ENCODE results near the gene BAIAP2L1. TPM values are rescaled to one million over a fixed set of nuclear protein-coding genes. Genes with fewer than 3 reads are reported as not detected.
"Not testable (repeated sequence)": the region's sequence is repeated elsewhere in the genome, so short reads cannot be mapped to it uniquely, and the experiment has no call there.

BAIAP2L1 gene
- total RNA-seq, 2 experiments from 2014 or later = 0.89 to 1.0 TPM

- no peaks in the 10 kb centered on the region for H3K36me3 Mint-ChIP-seq (ENCODE audit: low read depth)
- POLR2A ChIA-PET = no interaction called here
- DNase-seq = no peak
- CTCF ChIA-PET = interaction anchor here (5.1 kb wide), 1 partner anchor 424 kb away, joined by 17 read pairs; no protein-coding TSS in a partner anchor
- peaks cover 7% of the 10 kb centered on the region for H3K27me3 Mint-ChIP-seq (ENCODE audit: low read depth)
- H3K4me1 Mint-ChIP-seq (ENCODE audit: low read depth) = no peaks in the 10 kb centered on the region
- no peak overlapping the region for H3K4me3 Mint-ChIP-seq
- no peak overlapping the region for H3K27ac Mint-ChIP-seq
- no peak for ATAC-seq
- no peaks in the 10 kb centered on the region for H3K9me3 Mint-ChIP-seq (ENCODE audit: insufficient read depth)
Observed at GRCh38 chr7:98418271-98418635, 17.4 kb upstream of the BAIAP2L1 start.

- H3K27me3 Mint-ChIP-seq (ENCODE audit: low read depth); POLR2A ChIA-PET; DNase-seq: not testable (repeated sequence)
Observed at GRCh38 chr7:98417604-98418270, 16.8 kb upstream of the BAIAP2L1 start.

GRCh38 chr7:98414205-98414900 lies 13.5 kb upstream of the BAIAP2L1 start:
- no peak for DNase-seq
- no peak overlapping the region for H3K4me3 Mint-ChIP-seq
- no peaks in the 10 kb centered on the region for H3K4me1 Mint-ChIP-seq (ENCODE audit: low read depth)
- ATAC-seq = no peak
- no peak overlapping the region for H3K27ac Mint-ChIP-seq
- ChIA-PET CTCF (no interaction called here), POLR2A (no interaction called here)
- H3K36me3 Mint-ChIP-seq (ENCODE audit: low read depth) = no peaks in the 10 kb centered on the region
- no peaks in the 10 kb centered on the region for H3K9me3 Mint-ChIP-seq (ENCODE audit: insufficient read depth)
- H3K27me3 Mint-ChIP-seq (ENCODE audit: low read depth) = peaks cover 7% of the 10 kb centered on the region

More at GRCh38 chr7:98417604-98418270, 16.8 kb upstream of the BAIAP2L1 start:
- CTCF ChIA-PET = interaction anchor here (1.2 to 5.1 kb wide), 2 partner anchors 424 kb away, joined by 4 to 17 read pairs; no protein-coding TSS in a partner anchor
- H3K4me3 Mint-ChIP-seq; H3K27ac Mint-ChIP-seq; H3K9me3 Mint-ChIP-seq (ENCODE audit: insufficient read depth); H3K4me1 Mint-ChIP-seq (ENCODE audit: low read depth); ATAC-seq; H3K36me3 Mint-ChIP-seq (ENCODE audit: low read depth): not testable (repeated sequence)

- ATAC-seq; H3K4me1 Mint-ChIP-seq (ENCODE audit: low read depth); H3K36me3 Mint-ChIP-seq (ENCODE audit: low read depth); DNase-seq; H3K4me3 Mint-ChIP-seq; CTCF ChIA-PET; H3K9me3 Mint-ChIP-seq (ENCODE audit: insufficient read depth); H3K27me3 Mint-ChIP-seq (ENCODE audit: low read depth); POLR2A ChIA-PET; H3K27ac Mint-ChIP-seq: not testable (repeated sequence)
Observed at GRCh38 chr7:98413655-98414054, 12.8 kb upstream of the BAIAP2L1 start.

- no peaks in the 10 kb centered on the region for H3K4me1 Mint-ChIP-seq (ENCODE audit: low read depth)
- no peak overlapping the region for H3K4me3 Mint-ChIP-seq
- ATAC-seq (no peak), DNase-seq (no peak)
- ChIA-PET POLR2A (no interaction called here), CTCF (interaction anchor here (1.8 kb wide), 1 partner anchor 11 kb away, joined by 6 read pairs; no protein-coding TSS in a partner anchor)
- H3K27ac Mint-ChIP-seq = no peak overlapping the region
- H3K36me3 Mint-ChIP-seq (ENCODE audit: low read depth) = no peaks in the 10 kb centered on the region
- no peaks in the 10 kb centered on the region for H3K9me3 Mint-ChIP-seq (ENCODE audit: insufficient read depth)
- H3K27me3 Mint-ChIP-seq (ENCODE audit: low read depth) = peaks cover 6% of the 10 kb centered on the region
Observed at GRCh38 chr7:98409843-98410242, 9.0 kb upstream of the BAIAP2L1 start.

GRCh38 chr7:98408146-98408545 lies 7.3 kb upstream of the BAIAP2L1 start:
- DNase-seq; H3K27me3 Mint-ChIP-seq (ENCODE audit: low read depth); POLR2A ChIA-PET; H3K27ac Mint-ChIP-seq; H3K9me3 Mint-ChIP-seq (ENCODE audit: insufficient read depth); H3K4me3 Mint-ChIP-seq; CTCF ChIA-PET; H3K4me1 Mint-ChIP-seq (ENCODE audit: low read depth); H3K36me3 Mint-ChIP-seq (ENCODE audit: low read depth); ATAC-seq: not testable (repeated sequence)

GRCh38 chr7:98406827-98407226 lies 5.9 kb upstream of the BAIAP2L1 start:
- Mint-ChIP-seq H3K36me3 (ENCODE audit: low read depth) (no peaks in the 10 kb centered on the region), H3K4me1 (ENCODE audit: low read depth) (no peaks in the 10 kb centered on the region), H3K27me3 (ENCODE audit: low read depth) (peaks cover 8% of the 10 kb centered on the region), H3K4me3 (no peak overlapping the region), H3K27ac (no peak overlapping the region), H3K9me3 (ENCODE audit: insufficient read depth) (no peaks in the 10 kb centered on the region)
- DNase-seq (no peak), ATAC-seq (no peak)
- ChIA-PET POLR2A (no interaction called here), CTCF (no interaction called here)

- CTCF ChIA-PET = no interaction called here
- Mint-ChIP-seq H3K27ac (no peak overlapping the region), H3K4me1 (ENCODE audit: low read depth) (peaks cover 1% of the 10 kb centered on the region), H3K36me3 (ENCODE audit: low read depth) (no peaks in the 10 kb centered on the region), H3K9me3 (ENCODE audit: insufficient read depth) (no peaks in the 10 kb centered on the region), H3K4me3 (no peak overlapping the region), H3K27me3 (ENCODE audit: low read depth) (peaks cover 9% of the 10 kb centered on the region)
- POLR2A ChIA-PET = no interaction called here
- no peak for DNase-seq
- no peak for ATAC-seq
Observed at GRCh38 chr7:98404840-98405239, 4.0 kb upstream of the BAIAP2L1 start.

- Mint-ChIP-seq H3K27me3 (ENCODE audit: low read depth) (peaks cover 22% of the 10 kb centered on the region), H3K4me1 (ENCODE audit: low read depth) (peaks cover 5% of the 10 kb centered on the region), H3K4me3 (peak overlapping the region; percentile 3), H3K9me3 (ENCODE audit: insufficient read depth) (no peaks in the 10 kb centered on the region), H3K27ac (no peak overlapping the region), H3K36me3 (ENCODE audit: low read depth) (no peaks in the 10 kb centered on the region)
- CTCF ChIA-PET = no interaction called here
- POLR2A ChIA-PET = no interaction called here
- no peak for DNase-seq
- ATAC-seq = peak; percentile 2
Observed at GRCh38 chr7:98399890-98400541, 874 bp downstream of the BAIAP2L1 start.

GRCh38 chr7:98399462-98399861 lies 1.4 kb downstream of the BAIAP2L1 start:
- Mint-ChIP-seq H3K36me3 (ENCODE audit: low read depth) (no peaks in the 10 kb centered on the region), H3K4me1 (ENCODE audit: low read depth) (peaks cover 5% of the 10 kb centered on the region), H3K27ac (no peak overlapping the region), H3K27me3 (ENCODE audit: low read depth) (peaks cover 22% of the 10 kb centered on the region), H3K4me3 (peak overlapping the region; percentile 3), H3K9me3 (ENCODE audit: insufficient read depth) (no peaks in the 10 kb centered on the region)
- CTCF ChIA-PET = no interaction called here
- DNase-seq (no peak), ATAC-seq (no peak)
- POLR2A ChIA-PET = no interaction called here

GRCh38 chr7:98398567-98399372 lies 2.1 kb downstream of the BAIAP2L1 start:
- DNase-seq (no peak), ATAC-seq (no peak)
- Mint-ChIP-seq H3K27ac (no peak overlapping the region), H3K27me3 (ENCODE audit: low read depth) (peaks cover 22% of the 10 kb centered on the region), H3K4me1 (ENCODE audit: low read depth) (peaks cover 5% of the 10 kb centered on the region), H3K9me3 (ENCODE audit: insufficient read depth) (no peaks in the 10 kb centered on the region), H3K4me3 (no peak overlapping the region), H3K36me3 (ENCODE audit: low read depth) (no peaks in the 10 kb centered on the region)
- CTCF ChIA-PET = no interaction called here
- POLR2A ChIA-PET = no interaction called here

GRCh38 chr7:98396768-98397167 lies 4.1 kb downstream of the BAIAP2L1 start:
- CTCF ChIA-PET = no interaction called here
- no peak for DNase-seq
- peaks cover 5% of the 10 kb centered on the region for H3K4me1 Mint-ChIP-seq (ENCODE audit: low read depth)
- POLR2A ChIA-PET = no interaction called here
- no peak overlapping the region for H3K4me3 Mint-ChIP-seq
- H3K9me3 Mint-ChIP-seq (ENCODE audit: insufficient read depth) = no peaks in the 10 kb centered on the region
- H3K27me3 Mint-ChIP-seq (ENCODE audit: low read depth) = peaks cover 17% of the 10 kb centered on the region
- no peaks in the 10 kb centered on the region for H3K36me3 Mint-ChIP-seq (ENCODE audit: low read depth)
- no peak for ATAC-seq
- H3K27ac Mint-ChIP-seq = no peak overlapping the region

Data from activated CD8-positive, alpha-beta T cell treated with anti-CD3 and anti-CD28 coated beads, Interleukin-2, amount 10 ng/mL, durations not matched to agents 7 days and 5 days (primary cell).